Activated naive CD8-positive, alpha-beta T cell treated with anti-CD3 and anti-CD28 coated beads for 36 hours (primary cell): Measurements from ENCODE around the gene FKBP10. TPM values are rescaled to one million over a fixed set of nuclear protein-coding genes. Genes with fewer than 3 reads are reported as not detected.
A peak's percentile ranks its signal among the peaks of the same experiment; 100 is the strongest.

ENCODE experiments used
- DNase-seq: peaks from one replicate; pipeline ENCODE4 v3.0.0; 2021
- H3K27ac Mint-ChIP-seq: one replicate; pipeline ENCODE4 v1.8.0; 2022; ENCODE audit warnings: mild to moderate bottlenecking, moderate library complexity, mixed read lengths
- H3K27me3 Mint-ChIP-seq: one replicate; pipeline ENCODE4 v1.8.0; 2022; ENCODE audit warnings: mild to moderate bottlenecking, mixed read lengths
- H3K36me3 Mint-ChIP-seq: one replicate; pipeline ENCODE4 v1.8.0; 2021; ENCODE audit warnings: mild to moderate bottlenecking, mixed read lengths
- H3K4me1 Mint-ChIP-seq: one replicate; pipeline ENCODE4 v1.8.0; 2021; ENCODE audit warnings: mixed read lengths
- H3K4me3 Mint-ChIP-seq: one replicate; pipeline ENCODE4 v1.8.0; 2022; ENCODE audit warnings: mild to moderate bottlenecking, moderate library complexity, mixed read lengths
- H3K9me3 Mint-ChIP-seq: one replicate; pipeline ENCODE4 v1.8.0; 2022; ENCODE audit warnings: mixed read lengths
- total RNA-seq, 2 experiments: library from RNA; stranded (reverse); gene quantifications; one replicate each; pipeline ENCODE4 v1.2.3, GENCODE V29; 2021

FKBP10 gene
- total RNA-seq, 2 experiments from 2014 or later: 0.48 to 0.89 TPM

DNA sequence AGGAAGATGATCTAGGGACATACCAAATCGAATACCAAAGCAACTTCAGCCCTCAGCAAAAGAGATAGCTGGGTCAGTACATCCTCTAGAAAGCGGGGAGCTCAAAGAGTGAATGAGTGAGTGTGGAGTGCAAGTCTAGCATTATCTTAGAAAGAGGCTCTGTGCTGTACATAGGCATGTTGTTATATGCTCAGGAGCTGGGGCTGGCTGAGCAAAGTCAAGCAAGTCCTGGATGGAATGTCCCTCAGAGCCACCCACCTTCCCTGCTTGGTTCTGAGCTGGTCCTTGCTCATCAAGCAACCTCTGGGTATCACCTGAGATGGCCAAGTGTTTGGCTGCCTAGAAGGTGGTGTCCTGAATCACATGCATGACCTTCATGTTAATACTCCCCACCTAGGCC lies 57.3 kb downstream of the FKBP10 start:
- no peak for DNase-seq
- Mint-ChIP-seq H3K27me3 (no peaks in the 10 kb centered on the region), H3K4me3 (no peak overlapping the region), H3K9me3 (no peaks in the 10 kb centered on the region), H3K4me1 (peaks cover 26% of the 10 kb centered on the region), H3K36me3 (peaks cover 27% of the 10 kb centered on the region), H3K27ac (peak overlapping the region; percentile 80)

DNA sequence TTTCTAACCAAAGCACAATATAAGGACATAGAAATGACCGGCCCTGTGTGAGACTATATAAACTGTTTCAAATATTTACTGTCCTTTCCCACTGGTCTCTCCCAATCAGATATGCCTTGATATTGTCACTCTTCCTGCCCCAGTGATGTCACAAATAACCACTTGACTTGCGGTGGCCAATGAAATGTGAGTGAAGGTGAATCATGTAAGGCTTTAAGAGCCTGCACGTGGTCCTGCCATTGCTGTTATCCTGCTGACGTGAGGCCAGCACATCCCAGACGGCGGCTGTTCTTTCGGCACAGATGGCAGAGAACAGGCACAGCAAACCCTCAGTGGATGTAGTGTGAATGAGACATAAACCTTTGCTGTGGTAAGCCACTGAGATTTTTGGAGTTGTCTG lies 57.8 kb downstream of the FKBP10 start:
- Mint-ChIP-seq H3K4me3 (no peak overlapping the region), H3K36me3 (peaks cover 27% of the 10 kb centered on the region), H3K9me3 (no peaks in the 10 kb centered on the region), H3K27ac (peak overlapping the region; percentile 9), H3K4me1 (peaks cover 24% of the 10 kb centered on the region), H3K27me3 (no peaks in the 10 kb centered on the region)
- no peak for DNase-seq

DNA sequence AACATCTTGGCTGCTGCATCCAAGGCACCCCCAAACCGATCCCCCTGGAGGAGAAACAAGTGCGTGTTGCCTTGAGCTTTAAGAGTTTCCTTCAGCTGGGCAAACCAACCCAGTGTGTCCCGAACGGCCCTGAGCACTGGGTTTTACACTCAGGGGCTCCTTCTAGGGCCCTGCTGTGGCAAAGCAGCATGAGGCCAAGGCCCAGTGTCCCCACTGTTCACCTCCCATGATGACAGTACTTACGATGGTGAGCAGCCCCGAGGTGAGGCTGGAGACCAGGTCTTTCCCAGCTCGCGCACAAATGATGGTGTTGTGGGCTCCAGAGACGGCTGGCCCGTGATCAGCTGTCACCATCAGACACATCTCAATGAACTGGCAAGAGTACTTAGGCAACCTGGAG lies 59.0 kb downstream of the FKBP10 start:
- H3K9me3 Mint-ChIP-seq: no peaks in the 10 kb centered on the region
- peaks cover 26% of the 10 kb centered on the region for H3K36me3 Mint-ChIP-seq
- no peaks in the 10 kb centered on the region for H3K27me3 Mint-ChIP-seq
- peaks cover 23% of the 10 kb centered on the region for H3K4me1 Mint-ChIP-seq
- H3K4me3 Mint-ChIP-seq: no peak overlapping the region
- no peak for DNase-seq
- no peak overlapping the region for H3K27ac Mint-ChIP-seq

Other genes with a start within 250 kb of the FKBP10 start
- not detected for gene KRT9, start 240.9 kb upstream of the FKBP10 start, total RNA-seq
- not detected for gene KRT14, start 226.1 kb upstream of the FKBP10 start, total RNA-seq
- gene KRT16, start 200.2 kb upstream of the FKBP10 start, total RNA-seq: not detected
- gene KRT17, start 188.4 kb upstream of the FKBP10 start, total RNA-seq: not detected
- 1,000 to 10,000 TPM; 1,196 to 1,277 TPM for gene EIF1, start 124.1 kb upstream of the FKBP10 start, total RNA-seq
- not detected for gene GAST, start 100.7 kb upstream of the FKBP10 start, total RNA-seq
- gene HAP1, start 78.4 kb upstream of the FKBP10 start, total RNA-seq: under 1 TPM in 1 of 2 experiments, not detected in 1; 0.08 TPM
- 1 to 10 TPM; 2.7 to 3.7 TPM for gene JUP, start 26.3 kb upstream of the FKBP10 start, total RNA-seq
- 1 to 10 TPM; 1.5 to 1.8 TPM for gene P3H4, start 1.1 kb upstream of the FKBP10 start, total RNA-seq
- 10 to 100 TPM; 52.8 to 56.7 TPM for gene NT5C3B, start 23.2 kb downstream of the FKBP10 start, total RNA-seq
- gene KLHL10, start 24.8 kb downstream of the FKBP10 start, total RNA-seq: under 1 TPM; 0.19 to 0.30 TPM
- 10 to 100 TPM; 17.5 to 17.6 TPM for gene KLHL11, start 52.4 kb downstream of the FKBP10 start, total RNA-seq
- gene ACLY, start 105.9 kb downstream of the FKBP10 start, total RNA-seq: 100 to 1,000 TPM; 197 to 202 TPM
- gene ODAD4, start 117.6 kb downstream of the FKBP10 start, total RNA-seq: under 1 TPM; 0.58 to 0.84 TPM
- 10 to 100 TPM; 64.9 to 66.6 TPM for gene CNP, start 153.8 kb downstream of the FKBP10 start, total RNA-seq
- gene DNAJC7, start 204.4 kb downstream of the FKBP10 start, total RNA-seq: 100 to 1,000 TPM; 103 to 106 TPM
- gene NKIRAS2, start 207.1 kb downstream of the FKBP10 start, total RNA-seq: 10 to 100 TPM; 20.3 to 25.0 TPM
- gene C17orf113, start 237.6 kb downstream of the FKBP10 start, total RNA-seq: under 1 TPM; 0.23 to 0.40 TPM